NCI-H345 (cell line): ENCODE measurements around the gene RAD52.

Source experiments
- DNase-seq: peaks from one replicate; lab custom pipeline; 2025; lab: John Stamatoyannopoulos, UW

The RAD52 gene

GRCh38 chr12:949453-950191 is at the start of gene RAD52:
TSS of gene RAD52 (minus strand) at chr12:949694. CDS start at chr12:933058, 16,636 bp downstream.
- DNase-seq = peak; percentile 99

- DNase-seq = no peak
These were observed 48.8 kb upstream of the RAD52 start for GRCh38 chr12:998020-998874.

DNA sequence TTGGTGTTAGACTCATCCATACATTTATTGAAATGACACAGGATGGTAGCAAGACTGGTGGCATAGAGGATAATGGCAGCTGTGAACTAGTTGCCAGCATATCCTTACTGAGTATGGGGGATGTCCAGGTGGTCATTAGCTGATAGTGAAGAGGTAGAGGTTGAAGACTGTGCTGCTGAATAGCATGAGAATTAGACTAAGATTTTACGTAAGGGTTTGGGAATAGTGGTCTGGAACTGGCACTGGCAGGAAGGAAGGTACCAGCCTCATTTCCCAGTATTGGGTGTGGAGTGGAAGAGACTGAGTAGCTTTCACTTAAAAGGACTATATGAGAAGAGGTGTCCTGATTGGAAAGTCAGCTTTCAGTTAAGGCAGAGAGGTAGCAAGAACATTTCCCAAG is 48.0 kb upstream of the RAD52 start:
- no peak for DNase-seq

GRCh38 chr12:996881-997280 is 47.4 kb upstream of the RAD52 start:
- DNase-seq = no peak

DNA sequence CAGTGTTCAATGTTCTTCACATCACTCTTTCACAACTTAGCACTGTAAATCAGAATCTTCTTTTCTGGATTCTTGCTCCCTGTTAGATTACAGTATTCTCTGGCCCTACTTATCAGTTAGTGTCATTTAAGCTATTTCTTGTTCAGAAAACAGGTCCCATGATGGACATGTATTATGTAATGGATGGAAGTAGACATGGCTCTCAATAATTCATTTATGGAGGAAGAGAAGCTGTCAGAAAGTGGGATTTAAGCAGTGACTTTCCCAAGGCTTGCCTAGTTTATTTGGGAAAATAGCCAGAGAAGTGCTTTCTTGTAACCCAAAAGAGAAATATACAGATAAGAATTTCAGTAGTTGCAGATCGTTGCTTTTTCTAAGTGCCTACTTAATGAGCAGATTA is 43.2 kb upstream of the RAD52 start:
- no peak for DNase-seq

DNA sequence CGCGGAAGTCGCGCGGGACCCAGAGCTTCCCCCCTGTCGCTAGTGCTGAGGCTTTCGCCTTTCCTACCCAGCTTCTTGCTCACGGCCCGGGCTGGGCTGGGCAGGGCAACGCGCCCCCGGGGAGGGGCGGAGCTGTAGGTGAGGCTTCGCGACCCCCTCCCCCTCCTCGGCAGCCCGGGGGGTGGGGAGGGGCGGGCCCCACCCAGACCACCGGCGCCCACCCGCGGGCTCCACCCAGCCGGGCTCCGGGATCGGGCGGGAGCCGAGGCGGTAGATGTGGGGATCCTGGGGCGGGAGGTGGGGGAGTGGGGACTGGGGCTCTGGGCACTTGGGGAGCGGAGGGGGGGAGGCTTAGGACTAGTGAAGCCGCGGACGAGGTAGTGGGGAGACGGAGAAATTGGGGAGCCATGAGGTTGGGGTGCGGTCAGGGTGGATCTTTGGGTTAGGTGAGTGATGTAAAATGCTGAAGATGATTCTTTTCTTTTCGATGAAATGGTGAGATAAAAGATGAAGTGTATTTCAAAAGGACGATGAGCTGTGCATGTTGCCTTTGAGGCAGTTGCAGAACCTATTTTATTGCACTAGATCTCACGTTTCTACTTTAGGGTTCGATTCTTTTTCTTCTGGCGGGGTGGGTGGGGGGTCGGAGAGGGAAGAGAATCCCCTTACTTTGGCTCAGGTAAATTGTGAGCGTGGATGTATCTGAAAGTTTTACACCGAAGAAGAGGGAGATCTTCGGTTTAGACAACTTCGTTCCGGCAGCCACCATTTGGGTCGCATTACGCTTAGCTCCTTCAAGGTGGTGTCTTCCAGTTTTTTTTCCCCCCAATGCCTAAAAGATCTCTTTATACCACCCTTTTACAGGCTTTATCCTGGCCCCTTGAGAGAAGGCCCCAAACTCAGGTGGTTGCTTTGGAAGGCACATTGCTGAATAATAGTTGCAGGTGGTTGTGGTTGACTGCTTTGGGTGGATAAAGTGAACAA is 42.1 kb upstream of the RAD52 start:
- peak; percentile 84 for DNase-seq

DNA sequence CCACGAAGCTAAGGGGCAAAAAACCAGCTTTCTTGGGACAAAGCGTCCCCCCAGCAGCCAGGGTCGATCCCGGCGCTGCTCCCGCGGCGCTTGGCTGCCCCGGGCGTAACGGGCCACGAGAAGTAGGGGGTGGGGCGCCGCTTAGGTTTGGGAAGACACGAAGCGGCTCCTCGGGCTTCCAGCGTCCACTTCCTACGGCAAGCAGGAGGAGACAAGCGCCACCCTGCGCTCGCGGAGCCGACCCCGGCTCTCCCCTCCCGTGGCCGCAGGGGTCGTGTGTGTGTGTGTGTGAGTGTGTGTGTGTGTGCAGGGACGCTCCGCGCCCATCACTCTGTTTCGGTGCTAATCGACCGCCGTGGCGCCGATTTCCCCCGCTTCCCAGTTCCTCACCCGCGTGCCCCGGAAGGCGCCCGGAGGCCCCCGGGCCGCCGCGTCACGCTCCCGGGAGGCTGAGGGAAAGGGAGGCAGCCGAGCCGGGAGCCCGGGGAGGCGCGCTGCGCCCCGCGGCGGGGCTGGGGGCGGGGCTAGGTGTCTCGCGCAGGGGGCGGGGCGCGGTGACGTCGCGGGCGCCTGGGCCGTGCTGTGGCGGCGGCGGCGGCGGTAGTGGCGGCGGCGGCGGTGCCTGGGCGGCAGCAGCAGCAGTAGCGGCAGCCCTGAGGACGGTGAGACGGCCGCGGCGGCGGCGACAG is 41.3 kb upstream of the RAD52 start, which contains the start of gene ERC1:
TSS of gene ERC1 (plus strand) at position 563 of the 689 bp plus-strand sequence. CDS start 36,681 bp downstream, outside the sequence.
- DNase-seq = peak; percentile 88

- DNase-seq = peak; percentile 45
These were observed 40.5 kb upstream of the RAD52 start for GRCh38 chr12:989751-990660.

- no peak for DNase-seq
These were observed 39.6 kb upstream of the RAD52 start for GRCh38 chr12:989051-989450.

DNA sequence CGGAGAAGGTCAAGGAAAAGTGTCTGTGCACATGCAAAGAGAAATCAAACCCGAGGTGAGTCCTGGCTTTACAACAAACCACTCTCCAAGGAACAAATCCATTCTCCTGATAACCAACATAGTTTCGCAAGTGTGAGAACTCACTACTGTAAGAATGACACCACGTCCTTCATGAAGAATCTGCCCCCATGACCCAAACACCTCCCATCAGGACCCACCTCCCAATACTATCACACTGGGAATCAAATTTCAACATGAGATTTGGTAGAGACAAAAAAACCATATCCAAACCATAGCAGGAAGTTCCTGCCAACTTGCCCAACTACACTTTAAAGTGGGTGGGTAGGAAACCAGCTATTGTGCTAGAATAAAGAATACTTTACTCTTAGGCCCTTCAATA is 39.2 kb upstream of the RAD52 start:
- DNase-seq = no peak

GRCh38 chr12:981961-982360 is 32.5 kb upstream of the RAD52 start:
- no peak for DNase-seq

GRCh38 chr12:981176-981828 is 31.8 kb upstream of the RAD52 start:
- no peak for DNase-seq

- DNase-seq = no peak
These were observed 29.9 kb upstream of the RAD52 start for GRCh38 chr12:979349-979748.

GRCh38 chr12:977156-977555 is 27.7 kb upstream of the RAD52 start:
- no peak for DNase-seq

GRCh38 chr12:976644-977043 is 27.1 kb upstream of the RAD52 start:
- DNase-seq = no peak

GRCh38 chr12:974271-974862 is 24.9 kb upstream of the RAD52 start:
- no peak for DNase-seq

GRCh38 chr12:971991-972390 is 22.5 kb upstream of the RAD52 start:
- no peak for DNase-seq

- DNase-seq = no peak
These were observed 20.3 kb upstream of the RAD52 start for GRCh38 chr12:969821-970220.

DNA sequence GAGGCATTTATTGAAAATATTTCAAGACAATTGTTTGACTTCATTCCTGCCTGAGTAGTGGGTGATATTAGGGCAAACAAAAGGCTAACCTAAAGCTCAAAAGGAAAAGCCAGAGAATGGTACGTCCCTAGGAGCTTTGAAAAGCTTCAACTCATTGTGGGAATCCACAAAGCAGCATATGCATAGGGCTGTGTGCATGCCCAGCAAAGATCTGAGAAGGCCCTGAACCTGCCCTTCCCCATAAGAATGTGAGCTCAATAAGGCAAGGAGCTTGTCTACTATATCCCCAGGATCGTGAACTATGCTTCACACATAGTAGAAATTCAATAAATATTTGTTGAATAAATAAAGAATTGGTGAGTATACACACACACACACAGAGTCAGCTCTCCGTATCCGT is 19.1 kb upstream of the RAD52 start:
- DNase-seq = no peak
